Mesothelial cell of epicardium (in vitro differentiated cells): ENCODE data around the gene KCTD2. TPM values are rescaled to one million over a fixed set of nuclear protein-coding genes. Genes with fewer than 3 reads are reported as not detected.
A peak's percentile ranks its signal among the peaks of the same experiment; 100 is the strongest.
"Not testable (repeated sequence)": the region's sequence is repeated elsewhere in the genome, so short reads cannot be mapped to it uniquely, and the experiment has no call there.

Source experiments
- DNase-seq, 2 experiments: peaks; one replicate each; pipeline ENCODE4 v3.0.0; 2021; ENCODE audit warnings: low spot score in 2 of 2; ENCODE audit not compliant: unreplicated experiment in 2 of 2
- H3K27ac Mint-ChIP-seq: 2 replicates; pipeline ENCODE4 v1.8.0; 2021; ENCODE audit warnings: mixed read lengths
- H3K27me3 Mint-ChIP-seq: 2 replicates; pipeline ENCODE4 v1.8.0; 2021; ENCODE audit warnings: low read depth, mixed read lengths
- H3K36me3 Mint-ChIP-seq: 2 replicates; pipeline ENCODE4 v1.8.0; 2021; ENCODE audit warnings: mixed read lengths
- H3K4me1 Mint-ChIP-seq: 2 replicates; pipeline ENCODE4 v1.8.0; 2021; ENCODE audit warnings: mixed read lengths
- H3K4me3 Mint-ChIP-seq: 2 replicates; pipeline ENCODE4 v1.8.0; 2021; ENCODE audit warnings: mild to moderate bottlenecking, moderate library complexity, mixed read lengths
- H3K9me3 Mint-ChIP-seq: 2 replicates; pipeline ENCODE4 v1.8.0; 2021; ENCODE audit warnings: mixed read lengths
- CTCF ChIP-seq: fragments of 200-600 bp; sonication (generic); IDR thresholded peaks from one replicate; pipeline ENCODE4 v1.5.0; 2021; ENCODE audit warnings: antibody characterized with exemption; ENCODE audit not compliant: unreplicated experiment
- total RNA-seq: library from RNA; stranded (reverse); gene quantifications from 3 replicates; pipeline ENCODE4 v1.2.1, GENCODE V29; 2021

KCTD2 gene
- total RNA-seq, 1 donor from 2014 or later = 24.1 TPM

- Mint-ChIP-seq H3K36me3 (peaks cover 20% of the 10 kb centered on the region), H3K4me1 (peaks cover 16% of the 10 kb centered on the region), H3K27me3 (no peaks in the 10 kb centered on the region), H3K9me3 (no peaks in the 10 kb centered on the region), H3K27ac (no peak overlapping the region), H3K4me3 (no peak overlapping the region)
- no peak for DNase-seq
- no peak for TF ChIP-seq CTCF
These were observed 5.3 kb upstream of the KCTD2 start for GRCh38 chr17:75041656-75042280.

GRCh38 chr17:75043789-75044188, 3.2 kb upstream of the KCTD2 start:
- not testable (repeated sequence) for H3K27ac Mint-ChIP-seq, H3K27me3 Mint-ChIP-seq, H3K9me3 Mint-ChIP-seq, DNase-seq, H3K4me3 Mint-ChIP-seq
- H3K4me1 Mint-ChIP-seq = peaks cover 28% of the 10 kb centered on the region
- peaks cover 18% of the 10 kb centered on the region for H3K36me3 Mint-ChIP-seq

- H3K27ac Mint-ChIP-seq = peak overlapping the region; percentile 24
- peaks cover 33% of the 10 kb centered on the region for H3K4me1 Mint-ChIP-seq
These were observed 2.3 kb upstream of the KCTD2 start for GRCh38 chr17:75044716-75045115.

GRCh38 chr17:75045946-75046406, 1.0 kb upstream of the KCTD2 start:
- Mint-ChIP-seq H3K4me1 (peaks cover 33% of the 10 kb centered on the region), H3K4me3 (peak overlapping the region; percentile 99), H3K27ac (peak overlapping the region; percentile 96)
- H3K9me3 Mint-ChIP-seq, H3K36me3 Mint-ChIP-seq, H3K27me3 Mint-ChIP-seq, DNase-seq: not testable (repeated sequence)

More at GRCh38 chr17:75044716-75045115, 2.3 kb upstream of the KCTD2 start:
- Mint-ChIP-seq H3K27me3 (no peaks in the 10 kb centered on the region), H3K36me3 (peaks cover 14% of the 10 kb centered on the region), H3K4me3 (peak overlapping the region; percentile 15), H3K9me3 (no peaks in the 10 kb centered on the region)
- DNase-seq = no peak
- TF ChIP-seq CTCF = no peak

GRCh38 chr17:75047398-75048098, 523 bp downstream of the KCTD2 start:
- peak; percentile 27 to 68 for DNase-seq
- H3K36me3 Mint-ChIP-seq = peaks cover 9% of the 10 kb centered on the region
- no peaks in the 10 kb centered on the region for H3K9me3 Mint-ChIP-seq
- no peaks in the 10 kb centered on the region for H3K27me3 Mint-ChIP-seq
- peak overlapping the region; percentile 95 for H3K4me3 Mint-ChIP-seq
- TF ChIP-seq CTCF = no peak
- H3K27ac Mint-ChIP-seq = peak overlapping the region; percentile 90
- peaks cover 33% of the 10 kb centered on the region for H3K4me1 Mint-ChIP-seq

GRCh38 chr17:75048249-75048878, 1.3 kb downstream of the KCTD2 start:
- Mint-ChIP-seq H3K4me1 (peaks cover 33% of the 10 kb centered on the region), H3K27ac (peak overlapping the region; percentile 90), H3K9me3 (no peaks in the 10 kb centered on the region), H3K4me3 (peak overlapping the region; percentile 95), H3K27me3 (no peaks in the 10 kb centered on the region), H3K36me3 (peaks cover 13% of the 10 kb centered on the region)
- DNase-seq = no peak
- TF ChIP-seq CTCF = no peak
